Posterior vena cava (tissue), 2 donors: ENCODE data around the gene ASCC1. TPM values are rescaled to one million over a fixed set of nuclear protein-coding genes. Genes with fewer than 3 reads are reported as not detected.
"Not testable (repeated sequence)": the region's sequence is repeated elsewhere in the genome, so short reads cannot be mapped to it uniquely, and the experiment has no call there.

Experiments
- DNase-seq: peaks from one replicate; pipeline ENCODE4 v3.0.0-alpha.2; 2020; ENCODE audit warnings: low spot score
- intact Hi-C, 2 donors: fragments of 100-400 bp; cut with DNase I; formaldehyde crosslinking; loops; one replicate each; pipeline versions ENCODE4 v1.14.1 to v1.14.2; 2022 to 2023
- total RNA-seq, 2 donors: library from RNA; stranded (reverse); fragmentation: NEBNext Ultra II Directional; extraction: Animal tissue kit (Norgen Biotek cat#: 25700); gene quantifications; one replicate each; pipeline ENCODE4 v1.2.1, GENCODE V29; 2021
- donor health status: DM: yes; HTN: yes; CAD: no.
- donor health status: DM: yes; HTN: yes; CAD: no.

ASCC1 gene
- total RNA-seq, 2 donors from 2014 or later, result 28.3 to 37.7 TPM

- intact Hi-C loops, result no loop called here
- no peak for DNase-seq
These were observed 29.7 kb downstream of the ASCC1 start for GRCh38 chr10:72186258-72186981.

GRCh38 chr10:72184156-72184555 is 31.9 kb downstream of the ASCC1 start:
- intact Hi-C loops, result no loop called here
- DNase-seq, result no peak

- intact Hi-C loops, result no loop called here
- no peak for DNase-seq
These were observed 38.6 kb downstream of the ASCC1 start for GRCh38 chr10:72177454-72177853.

GRCh38 chr10:72176701-72177100 is 39.4 kb downstream of the ASCC1 start:
- no peak for DNase-seq
- intact Hi-C loops, result no loop called here

- intact Hi-C loops, result no loop called here
- DNase-seq, result no peak
These were observed 40.9 kb downstream of the ASCC1 start for GRCh38 chr10:72175149-72175548.

GRCh38 chr10:72174297-72174662 is 41.8 kb downstream of the ASCC1 start:
- no peak for DNase-seq
- intact Hi-C loops, result no loop called here

- no peak for DNase-seq
- intact Hi-C loops, result no loop called here
These were observed 42.3 kb downstream of the ASCC1 start for GRCh38 chr10:72173619-72174296.

- no peak for DNase-seq
- intact Hi-C loops, result no loop called here
These were observed 42.8 kb downstream of the ASCC1 start for GRCh38 chr10:72173262-72173618.

- intact Hi-C loops, result no loop called here
- no peak for DNase-seq
These were observed 44.9 kb downstream of the ASCC1 start for GRCh38 chr10:72171175-72171630.

- intact Hi-C loops, result no loop called here
These were observed 45.3 kb downstream of the ASCC1 start for GRCh38 chr10:72170733-72171132.

GRCh38 chr10:72170263-72170662 is 45.8 kb downstream of the ASCC1 start:
- intact Hi-C loops, result no loop called here

More at GRCh38 chr10:72170733-72171132, 45.3 kb downstream of the ASCC1 start:
- DNase-seq, result no peak

GRCh38 chr10:72167118-72167517 is 49.0 kb downstream of the ASCC1 start:
- intact Hi-C loops, result no loop called here
- DNase-seq, result no peak

More at GRCh38 chr10:72170263-72170662, 45.8 kb downstream of the ASCC1 start:
- DNase-seq, result no peak

GRCh38 chr10:72164617-72165016 is 51.5 kb downstream of the ASCC1 start:
- intact Hi-C loops, result no loop called here

GRCh38 chr10:72162978-72163377 is 53.1 kb downstream of the ASCC1 start:
- intact Hi-C loops, result no loop called here
- DNase-seq, result no peak

More at GRCh38 chr10:72164617-72165016, 51.5 kb downstream of the ASCC1 start:
- DNase-seq, result no peak

GRCh38 chr10:72158176-72158575 is 57.9 kb downstream of the ASCC1 start:
- DNase-seq, result no peak
- intact Hi-C loops, result no loop called here

- intact Hi-C loops, result no loop called here
- no peak for DNase-seq
These were observed 59.9 kb downstream of the ASCC1 start for GRCh38 chr10:72156223-72156622.

- no peak for DNase-seq
- intact Hi-C loops, result no loop called here
These were observed 63.8 kb downstream of the ASCC1 start for GRCh38 chr10:72152286-72152685.

- intact Hi-C loops, DNase-seq: not testable (repeated sequence)
These were observed 65.2 kb downstream of the ASCC1 start for GRCh38 chr10:72150746-72151478.

- intact Hi-C loops, DNase-seq: not testable (repeated sequence)
These were observed 68.8 kb downstream of the ASCC1 start for GRCh38 chr10:72147324-72147584.

- DNase-seq, result no peak
- intact Hi-C loops, result no loop called here
These were observed 69.3 kb downstream of the ASCC1 start for GRCh38 chr10:72146559-72147323.
